Measurements from ENCODE around the gene CP. TPM values are rescaled to one million over a fixed set of nuclear protein-coding genes. Genes with fewer than 3 reads are reported as not detected.

The CP gene
- total RNA-seq, 1 donor from 2014 or later, result 0.32 TPM

GRCh38 chr3:149131589-149131988 is 90.0 kb downstream of the CP start:
- no peaks in the 10 kb centered on the region for H3K9me3 Mint-ChIP-seq (ENCODE audit: unreplicated experiment)
- DNase-seq (ENCODE audit: extremely low spot score, unreplicated experiment), result no peak
- no peaks in the 10 kb centered on the region for H3K27me3 Mint-ChIP-seq (ENCODE audit: unreplicated experiment)
- no peak for TF ChIP-seq CTCF (IDR thresholded peaks at IDR 0.05)
- peaks cover 2% of the 10 kb centered on the region for H3K36me3 Mint-ChIP-seq (ENCODE audit: unreplicated experiment)
- H3K27ac Mint-ChIP-seq (ENCODE audit: unreplicated experiment), result no peak overlapping the region
- peaks cover 41% of the 10 kb centered on the region for H3K4me1 Mint-ChIP-seq (ENCODE audit: unreplicated experiment)
- H3K4me3 Mint-ChIP-seq (ENCODE audit: unreplicated experiment), result peak overlapping the region; percentile 52

GRCh38 chr3:149129326-149130205 is 92.1 kb downstream of the CP start, which contains the start of gene HPS3:
Gene HPS3, plus strand, starts transcription at chr3:149129638. Its CDS starts 86 bp downstream, at chr3:149129724.
- peak; percentile 94 for DNase-seq (ENCODE audit: extremely low spot score, unreplicated experiment)
- Mint-ChIP-seq H3K27me3 (ENCODE audit: unreplicated experiment) (no peaks in the 10 kb centered on the region), H3K4me1 (ENCODE audit: unreplicated experiment) (peaks cover 40% of the 10 kb centered on the region), H3K27ac (ENCODE audit: unreplicated experiment) (peak within 1 kb of the TSS; percentile 86), H3K4me3 (ENCODE audit: unreplicated experiment) (peak within 1 kb of the TSS; percentile 89), H3K9me3 (ENCODE audit: unreplicated experiment) (no peaks in the 10 kb centered on the region), H3K36me3 (ENCODE audit: unreplicated experiment) (peaks cover 2% of the 10 kb centered on the region)
- TF ChIP-seq CTCF (IDR thresholded peaks at IDR 0.05), result no peak

- no peak for TF ChIP-seq CTCF (IDR thresholded peaks at IDR 0.05)
These were observed 92.8 kb downstream of the CP start for GRCh38 chr3:149128821-149129220.

GRCh38 chr3:149122721-149123578 is 98.7 kb downstream of the CP start:
- Mint-ChIP-seq H3K36me3 (ENCODE audit: unreplicated experiment) (no peaks in the 10 kb centered on the region), H3K27ac (ENCODE audit: unreplicated experiment) (no peak overlapping the region), H3K4me1 (ENCODE audit: unreplicated experiment) (peaks cover 11% of the 10 kb centered on the region), H3K4me3 (ENCODE audit: unreplicated experiment) (no peak overlapping the region), H3K9me3 (ENCODE audit: unreplicated experiment) (no peaks in the 10 kb centered on the region), H3K27me3 (ENCODE audit: unreplicated experiment) (no peaks in the 10 kb centered on the region)
- no peak for TF ChIP-seq CTCF (IDR thresholded peaks at IDR 0.05)
- no peak for DNase-seq (ENCODE audit: extremely low spot score, unreplicated experiment)

More at GRCh38 chr3:149128821-149129220, 92.8 kb downstream of the CP start:
- peaks cover 36% of the 10 kb centered on the region for H3K4me1 Mint-ChIP-seq (ENCODE audit: unreplicated experiment)
- no peaks in the 10 kb centered on the region for H3K27me3 Mint-ChIP-seq (ENCODE audit: unreplicated experiment)
- DNase-seq (ENCODE audit: extremely low spot score, unreplicated experiment), result no peak
- H3K36me3 Mint-ChIP-seq (ENCODE audit: unreplicated experiment), result peaks cover 2% of the 10 kb centered on the region
- no peaks in the 10 kb centered on the region for H3K9me3 Mint-ChIP-seq (ENCODE audit: unreplicated experiment)
- peak overlapping the region; percentile 89 for H3K4me3 Mint-ChIP-seq (ENCODE audit: unreplicated experiment)
- H3K27ac Mint-ChIP-seq (ENCODE audit: unreplicated experiment), result peak overlapping the region; percentile 78

Other genes with a start within 250 kb of the CP start
- gene GYG1, start 230.3 kb downstream of the CP start, total RNA-seq, result 43.0 and 46.8 TPM in 2 replicates
- gene HLTF, start 135.3 kb downstream of the CP start, total RNA-seq, result 29.2 and 34.6 TPM in 2 replicates
- gene HPS3, start 92.2 kb downstream of the CP start, total RNA-seq, result 19.3 and 22.4 TPM in 2 replicates
- gene TM4SF18, start 111.8 kb upstream of the CP start, total RNA-seq, result 2.2 and 3.7 TPM in 2 replicates
- gene TM4SF1, start 155.8 kb upstream of the CP start, total RNA-seq, result 120 and 122 TPM in 2 replicates

Measured in osteocyte (in vitro differentiated cells).